ENCODE measurements around the gene ARHGAP8.
"Not testable (repeated sequence)": the region's sequence is repeated elsewhere in the genome, so short reads cannot be mapped to it uniquely, and the experiment has no call there.

The ARHGAP8 gene

DNA sequence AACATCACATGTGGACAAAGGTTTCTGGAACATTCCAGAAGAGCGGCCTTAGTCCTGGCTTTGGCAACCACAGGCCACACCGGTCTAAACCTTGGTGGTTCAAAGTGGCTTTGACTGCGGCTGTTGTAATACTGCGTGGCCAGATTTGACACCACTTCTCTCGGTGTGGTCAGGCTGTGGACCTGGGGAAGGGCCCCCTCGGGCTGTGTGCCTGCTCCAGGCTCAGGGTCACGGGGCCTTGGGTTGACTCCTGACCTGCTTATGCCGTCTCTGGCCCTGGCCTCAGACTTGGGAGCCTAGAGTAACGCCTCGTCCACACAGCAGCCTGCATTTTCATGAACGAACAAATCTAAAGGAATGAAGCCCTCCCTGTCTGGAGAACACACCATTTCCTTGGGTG lies 139.4 kb downstream of the ARHGAP8 start:
- no peak for DNase-seq

DNA sequence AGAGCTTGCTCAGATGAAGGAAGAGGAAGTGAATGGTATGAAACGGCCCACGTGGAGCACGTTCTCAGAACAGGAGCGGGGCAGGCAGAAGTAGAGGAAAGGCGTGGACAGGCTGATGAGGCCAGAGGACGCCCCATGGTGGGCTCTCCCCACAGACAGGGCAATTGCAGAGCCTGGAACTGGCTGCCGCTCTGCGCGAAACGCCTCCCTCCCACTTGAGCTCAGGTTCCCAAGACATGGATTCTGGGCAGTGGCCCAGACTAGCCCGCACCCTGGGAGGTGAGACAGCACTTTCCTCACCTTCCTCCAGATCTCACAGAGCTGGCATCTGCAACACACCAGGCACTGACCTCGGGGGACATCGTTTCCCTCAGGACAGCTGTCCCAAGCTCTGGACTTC lies 139.9 kb downstream of the ARHGAP8 start:
- DNase-seq: no peak

DNA sequence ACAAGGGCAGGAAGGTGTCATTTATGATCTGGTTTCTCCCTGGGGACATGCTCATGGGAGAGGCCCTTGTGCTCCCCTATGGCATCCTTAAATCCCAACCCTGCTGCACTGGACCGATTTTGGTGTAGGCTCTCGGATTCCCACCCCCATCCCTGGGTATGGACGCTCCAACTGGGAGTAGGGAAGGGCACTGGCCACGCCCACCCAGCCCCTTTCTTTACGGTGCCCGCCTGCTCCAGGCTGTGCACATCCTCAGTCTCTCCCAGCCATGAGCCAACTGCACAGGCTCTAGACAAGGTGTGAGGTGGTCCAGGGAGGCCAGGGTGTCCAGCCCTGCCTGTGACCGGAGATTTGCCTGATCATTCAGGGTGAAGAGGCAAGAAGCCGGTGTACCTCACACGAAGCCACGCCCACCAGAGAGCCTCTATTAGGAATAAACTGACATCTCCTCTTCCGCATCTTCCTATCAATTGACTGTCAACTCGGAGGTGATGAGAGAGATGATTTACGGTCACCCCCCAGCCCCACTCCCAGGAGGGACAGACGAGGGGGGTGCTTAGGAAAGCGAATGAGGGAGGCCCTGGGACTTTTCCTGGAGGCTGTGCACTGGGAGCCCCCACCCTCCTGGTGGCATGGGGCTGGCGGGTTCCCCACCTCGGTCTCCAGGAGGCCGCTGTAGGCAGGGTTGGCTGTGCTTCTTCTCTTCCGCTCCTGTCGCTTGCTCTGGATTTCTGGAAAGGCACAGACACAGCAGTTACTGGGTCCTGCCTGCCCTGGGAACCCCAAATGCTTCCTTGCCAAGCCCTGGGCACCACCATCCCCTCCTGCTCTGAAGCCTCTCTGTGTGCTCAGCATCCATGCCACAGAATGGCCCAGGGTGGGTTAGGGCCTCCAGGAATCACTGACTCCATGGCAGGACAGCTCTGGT lies 140.7 kb downstream of the ARHGAP8 start:
- no peak for DNase-seq

DNA sequence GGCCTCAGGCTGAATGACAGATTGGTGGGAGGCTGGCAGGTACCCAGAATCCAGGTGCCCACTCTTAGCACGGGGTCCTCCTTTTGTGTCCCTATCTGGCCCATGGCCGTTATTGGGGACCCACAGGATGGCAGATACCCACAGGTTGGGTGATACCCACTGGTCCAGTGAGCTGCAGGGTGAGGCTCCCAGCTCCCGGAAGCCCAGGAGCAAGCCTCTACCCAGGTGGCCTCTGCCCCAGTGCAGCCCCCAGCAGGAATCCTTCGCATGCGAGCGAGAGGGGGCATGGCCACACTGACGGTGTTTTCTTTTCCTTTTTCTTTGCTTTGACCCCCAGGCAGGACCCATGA lies 141.3 kb downstream of the ARHGAP8 start:
- no peak for DNase-seq

DNA sequence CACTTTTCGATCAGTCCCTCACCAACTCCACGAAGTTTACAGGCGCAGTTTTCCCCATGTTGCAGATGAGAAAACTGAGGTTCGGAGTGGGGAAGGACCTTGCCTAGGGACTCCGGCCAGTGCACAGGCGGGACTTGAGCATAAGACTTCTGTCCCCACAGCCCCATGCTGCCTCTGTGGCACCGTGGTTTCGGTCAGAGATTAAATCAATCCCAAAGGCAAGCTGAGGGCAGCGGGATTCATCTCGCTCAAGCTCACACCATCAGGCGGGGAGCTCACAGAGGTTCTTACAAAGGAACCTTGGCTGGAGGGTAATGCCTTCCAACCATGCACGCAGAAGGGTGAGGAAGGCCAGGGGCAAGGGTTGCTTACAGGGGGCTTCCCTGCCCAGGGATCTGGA lies 141.9 kb downstream of the ARHGAP8 start:
- no peak for DNase-seq

DNA sequence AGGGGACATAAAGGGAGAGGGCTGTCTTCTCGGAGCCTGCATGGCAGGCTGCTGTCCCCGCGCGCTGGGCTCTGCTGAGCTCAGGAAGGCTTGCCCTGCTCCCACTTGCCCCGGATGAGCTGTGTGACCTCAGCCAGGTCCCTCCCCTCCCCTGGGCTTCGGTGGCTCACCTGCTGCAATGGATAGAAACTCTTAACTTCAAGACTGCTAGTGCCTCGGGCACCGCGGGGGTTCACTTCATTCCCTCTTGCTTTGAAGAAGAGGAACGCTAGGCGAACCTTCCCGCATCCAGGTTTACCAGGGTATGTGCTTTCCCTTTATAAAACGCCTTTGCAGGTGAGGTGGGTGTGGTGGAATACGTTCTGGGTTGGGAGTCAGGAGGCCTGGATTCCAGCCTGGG lies 142.4 kb downstream of the ARHGAP8 start:
- DNase-seq: no peak

DNA sequence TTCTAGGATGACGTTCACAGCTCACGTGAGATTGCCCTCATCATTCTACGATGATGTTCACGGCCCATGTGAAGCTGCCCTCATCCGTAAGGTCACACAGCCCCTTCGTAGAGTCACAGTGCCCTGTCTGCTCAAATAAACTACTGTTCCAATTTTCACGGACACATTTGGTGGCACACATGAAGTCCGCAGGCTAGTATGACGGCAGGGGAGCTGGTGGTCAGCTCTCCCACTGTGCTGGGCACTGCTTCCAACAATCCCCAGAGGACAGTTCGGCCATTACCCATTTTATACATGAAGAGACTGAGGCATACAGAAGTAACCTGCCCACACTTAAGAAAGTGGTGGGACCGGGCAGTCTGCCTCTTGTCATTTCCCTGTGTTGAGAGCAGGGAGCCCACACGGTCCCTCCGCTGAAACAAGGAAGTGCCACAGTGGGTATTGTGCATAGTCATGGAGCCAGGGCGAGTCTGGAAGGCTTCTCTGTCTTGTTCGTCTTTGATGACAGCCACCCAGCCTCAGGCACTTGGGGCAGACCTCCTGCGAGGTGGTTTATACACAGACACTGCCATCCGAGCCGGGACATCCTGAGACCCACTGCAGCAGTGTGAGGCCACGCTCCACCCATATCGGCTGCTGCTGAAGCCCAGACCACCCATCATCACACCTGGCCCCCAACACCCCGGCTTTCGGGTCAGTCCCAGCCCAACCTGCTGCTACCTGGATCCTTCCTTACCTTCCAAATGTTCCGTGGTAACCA lies 143.1 kb downstream of the ARHGAP8 start:
- DNase-seq: no peak

DNA sequence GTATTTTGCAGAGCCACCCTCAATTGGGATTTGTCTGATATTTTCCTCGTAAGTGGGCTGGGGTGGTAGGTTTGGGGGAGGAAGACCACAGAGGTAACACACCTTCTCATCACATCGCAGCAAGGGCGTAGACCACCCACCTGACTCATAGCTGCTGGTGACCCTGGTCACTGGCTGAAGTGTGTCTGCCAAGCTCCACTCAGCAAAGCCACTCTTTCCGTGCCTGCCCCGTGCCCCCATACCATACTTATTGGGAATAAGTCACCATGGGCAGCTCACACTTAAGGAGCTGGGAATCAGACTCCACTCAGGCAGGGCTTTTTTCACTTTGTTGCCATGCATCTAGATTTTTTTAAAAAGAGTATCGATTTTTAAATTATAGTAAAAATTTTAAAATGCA lies 145.9 kb downstream of the ARHGAP8 start:
- no peak for DNase-seq

DNA sequence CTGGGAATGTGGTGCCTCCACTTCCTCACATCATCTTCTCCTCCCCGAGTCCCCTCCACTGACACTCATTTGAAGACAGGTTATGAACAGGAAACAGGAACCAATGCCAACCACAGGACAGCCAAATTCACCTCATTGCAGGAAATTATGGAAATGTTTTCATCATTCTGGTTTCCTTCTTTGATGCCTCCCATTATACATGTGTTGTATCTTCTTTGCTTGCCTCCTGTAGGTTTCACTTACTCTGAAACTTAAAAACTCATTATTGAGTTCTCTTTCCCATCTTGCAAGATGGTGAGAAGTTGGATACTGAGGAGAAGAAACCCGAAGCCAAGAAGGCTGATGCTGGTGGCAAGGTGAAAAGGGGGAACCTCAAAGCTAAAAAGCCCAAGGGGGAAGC lies 148.9 kb downstream of the ARHGAP8 start:
- DNase-seq: no peak

DNA sequence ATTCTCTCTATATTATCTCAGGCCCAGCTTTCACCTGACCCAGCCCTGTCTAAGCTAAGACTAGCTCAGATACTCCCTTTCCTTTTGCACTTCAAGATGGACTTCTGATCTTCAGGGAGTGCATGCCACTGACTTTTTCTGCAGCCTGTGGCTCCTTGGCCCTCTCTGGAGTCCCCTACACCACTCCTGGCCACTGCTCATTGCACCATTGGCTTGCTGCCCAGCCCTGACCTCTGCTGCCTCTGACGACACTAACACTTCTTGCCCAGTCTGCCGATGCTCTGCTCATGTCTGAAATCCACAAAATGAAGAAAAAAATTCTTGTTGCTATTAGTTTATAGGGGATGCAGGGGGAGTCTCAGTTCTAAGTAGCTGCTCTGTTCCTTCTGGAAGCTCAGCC lies 150.8 kb downstream of the ARHGAP8 start:
- DNase-seq: not testable (repeated sequence)

DNA sequence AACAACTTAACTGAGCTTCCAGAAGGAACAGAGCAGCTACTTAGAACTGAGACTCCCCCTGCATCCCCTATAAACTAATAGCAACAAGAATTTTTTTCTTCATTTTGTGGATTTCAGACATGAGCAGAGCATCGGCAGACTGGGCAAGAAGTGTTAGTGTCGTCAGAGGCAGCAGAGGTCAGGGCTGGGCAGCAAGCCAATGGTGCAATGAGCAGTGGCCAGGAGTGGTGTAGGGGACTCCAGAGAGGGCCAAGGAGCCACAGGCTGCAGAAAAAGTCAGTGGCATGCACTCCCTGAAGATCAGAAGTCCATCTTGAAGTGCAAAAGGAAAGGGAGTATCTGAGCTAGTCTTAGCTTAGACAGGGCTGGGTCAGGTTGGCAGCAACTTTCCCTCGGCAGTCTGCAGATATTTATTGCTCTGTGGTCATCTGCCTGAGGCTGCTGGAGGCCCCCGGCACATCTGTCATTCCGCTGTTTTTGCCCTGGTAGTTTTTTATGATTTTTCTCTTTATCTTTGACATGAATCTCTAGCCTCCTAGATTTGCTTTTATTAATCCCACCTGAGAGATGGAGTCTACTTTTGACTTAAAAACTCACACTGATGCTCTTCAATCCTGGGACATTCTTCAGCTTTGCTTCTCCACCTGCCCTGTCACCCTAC lies 152.2 kb downstream of the ARHGAP8 start:
- DNase-seq: not testable (repeated sequence)

DNA sequence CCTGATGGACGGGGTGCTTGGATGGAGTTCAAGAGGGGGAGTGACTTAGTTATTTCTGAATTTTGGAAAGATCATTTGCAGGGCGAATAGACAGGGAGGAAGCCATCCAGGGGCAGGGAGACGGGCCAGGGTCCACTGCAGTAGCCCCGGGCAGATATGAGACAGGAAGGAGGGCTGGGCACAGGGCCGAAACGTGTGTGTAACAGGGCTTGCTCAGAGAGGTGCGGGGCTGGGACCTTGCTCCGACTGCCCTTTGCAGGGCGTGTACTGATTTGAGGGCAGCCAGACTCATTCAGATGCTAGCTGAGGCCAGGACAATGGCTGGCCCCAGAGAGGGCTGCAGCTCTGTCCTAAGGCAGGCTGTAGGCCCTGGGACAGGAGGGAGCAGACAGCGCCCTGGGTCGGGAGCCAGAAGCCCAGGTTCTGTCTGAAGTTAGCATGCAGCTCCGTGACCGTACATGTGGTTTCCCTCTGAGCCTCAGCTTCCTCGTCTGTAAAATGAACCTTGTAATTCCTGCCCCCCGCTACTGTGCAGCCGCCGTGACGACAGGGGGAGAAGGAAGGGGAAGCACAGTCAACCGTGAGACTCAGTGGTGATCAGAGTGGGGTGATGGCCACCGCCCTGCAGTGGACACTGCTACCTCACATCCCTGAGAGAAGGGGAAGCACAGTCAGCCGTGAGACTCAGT lies 154.0 kb downstream of the ARHGAP8 start:
- no peak for DNase-seq

DNA sequence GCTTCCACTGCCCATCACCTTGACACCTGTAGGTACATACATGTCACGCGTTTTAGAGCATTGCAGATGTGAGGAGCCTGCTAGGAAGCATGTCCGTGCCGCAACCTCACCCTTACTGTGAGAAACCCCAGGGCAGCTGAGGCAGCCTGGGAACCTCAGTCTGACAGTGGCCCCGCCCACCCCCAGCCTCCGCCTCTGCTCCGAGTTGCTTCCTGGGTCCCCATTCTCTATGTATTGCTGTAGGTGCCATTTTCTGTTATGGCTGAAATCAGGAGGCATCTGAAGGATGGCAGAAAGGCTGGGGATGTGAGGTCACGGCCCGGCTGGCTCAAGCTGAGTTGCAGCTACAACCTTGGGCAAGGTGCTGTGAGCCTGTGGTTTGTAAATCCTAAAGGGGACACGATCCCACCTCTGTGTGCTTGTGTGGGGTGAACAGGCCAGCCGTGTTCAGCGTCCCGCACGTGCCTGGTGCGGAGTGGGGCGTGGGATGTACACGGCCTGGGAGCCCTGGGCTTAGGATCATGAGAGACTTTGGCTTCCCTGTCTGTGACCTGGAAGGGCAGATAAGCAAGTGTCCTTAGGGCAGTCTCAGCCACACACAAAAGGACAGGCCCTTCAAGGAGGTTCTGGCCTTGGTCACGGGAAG lies 154.7 kb downstream of the ARHGAP8 start:
- no peak for DNase-seq

DNA sequence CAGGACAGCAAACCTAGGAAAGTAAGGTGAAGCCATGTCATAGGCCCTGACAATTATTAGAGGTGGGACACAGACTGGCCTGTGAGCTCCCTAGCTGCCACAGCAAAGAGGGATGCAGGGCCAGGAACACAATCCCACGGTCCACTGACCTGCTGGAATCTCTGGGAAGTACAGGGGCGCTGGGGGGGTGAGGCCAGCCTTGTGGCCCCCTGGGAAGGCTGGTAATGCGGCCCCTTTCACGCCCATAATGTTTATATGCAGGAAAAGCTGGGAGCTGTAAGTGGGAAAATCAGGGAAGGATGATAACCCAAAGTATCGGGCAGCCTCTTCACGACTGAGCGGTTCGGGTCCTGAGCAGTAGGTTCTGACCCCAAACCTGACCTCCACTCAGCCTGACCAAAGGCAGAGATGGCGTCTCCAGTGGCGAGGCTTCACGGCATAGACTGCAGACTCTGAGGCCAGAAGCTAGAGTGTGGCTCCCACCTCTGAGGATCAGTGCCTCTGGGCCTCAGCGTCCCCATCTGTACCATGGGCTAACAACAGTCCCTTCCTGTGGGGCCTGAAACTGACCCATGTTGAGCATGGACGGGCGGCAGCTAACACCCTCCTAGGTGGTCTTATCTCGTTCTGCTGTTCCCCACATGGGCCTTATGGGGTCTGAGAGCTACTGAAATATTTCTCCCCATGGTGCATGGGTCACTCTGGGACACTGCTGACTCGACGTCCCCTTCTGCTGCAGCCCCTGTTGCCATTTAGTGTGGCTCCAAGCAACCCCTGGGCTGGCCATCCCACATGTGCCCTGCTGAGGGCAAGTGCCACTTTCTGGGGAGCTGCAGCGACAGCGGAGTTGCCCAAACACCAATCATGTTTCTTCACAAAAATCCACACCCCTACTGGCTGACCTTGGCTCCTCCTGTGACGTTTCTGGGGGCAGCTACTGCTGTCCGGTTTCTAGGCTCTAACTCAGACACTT lies 155.7 kb downstream of the ARHGAP8 start:
- DNase-seq: no peak

DNA sequence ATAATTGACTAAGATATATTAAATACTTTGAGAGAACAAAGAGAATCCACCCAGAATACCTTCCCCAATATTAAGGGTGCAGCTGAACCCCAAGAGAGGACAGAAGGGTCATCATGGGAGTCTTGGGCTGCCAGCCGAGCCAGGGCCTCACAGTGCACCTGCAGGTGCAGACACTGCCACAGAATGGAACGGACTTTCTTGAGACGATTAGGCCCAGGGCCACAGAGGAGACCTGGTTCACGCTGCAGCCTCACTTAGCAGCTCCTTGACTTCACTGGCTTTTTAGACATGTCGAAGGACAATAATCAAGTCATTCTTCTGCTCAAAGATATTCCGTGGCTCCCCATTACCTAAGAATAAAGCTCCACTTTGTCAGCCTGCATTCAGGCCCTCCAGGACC lies 156.9 kb downstream of the ARHGAP8 start:
- DNase-seq: no peak
